DND-41 (cell line): ENCODE data around the gene PLCB4.

Experiments used
- ATAC-seq: fragments of 200-7000 bp; cut with Tn5 transposase; 3 replicates; pipeline ENCODE4 v1.9.1; 2021; ENCODE audit warnings: low read depth; ENCODE audit not compliant: insufficient read depth
- DNase-seq: peaks from one replicate; pipeline ENCODE4 v3.0.0-alpha.2; 2020
- H2AFZ ChIP-seq: 2 replicates; pipeline ENCODE4 v1.6.0; 2012; ENCODE audit warnings: low read depth, low read length
- H3K27ac ChIP-seq: 2 replicates; pipeline ENCODE4 v1.5.1; 2012; ENCODE audit warnings: low read length, inconsistent platforms
- H3K27me3 ChIP-seq: fragments of 200-600 bp; sonication (generic); 2 replicates; pipeline ENCODE4 v1.6.0; 2012; ENCODE audit warnings: low read length, mild to moderate bottlenecking, inconsistent platforms; ENCODE audit not compliant: insufficient read depth, poor library complexity
- H3K36me3 ChIP-seq: 2 replicates; pipeline ENCODE4 v1.5.1; 2012; ENCODE audit warnings: low read length, inconsistent platforms; ENCODE audit not compliant: insufficient read depth
- H3K4me1 ChIP-seq: 2 replicates; pipeline ENCODE4 v1.5.1; 2012; ENCODE audit warnings: mild to moderate bottlenecking, low read length; ENCODE audit not compliant: insufficient read depth
- H3K4me2 ChIP-seq: 2 replicates; pipeline ENCODE4 v1.6.0; 2012; ENCODE audit warnings: mild to moderate bottlenecking, moderate library complexity, low read length, inconsistent platforms; ENCODE audit not compliant: insufficient read depth
- H3K4me3 ChIP-seq, 2 experiments: fragments of 200-600 bp in 1 of 2; shearing (Covaris generic) in 1 of 2; 2 replicates each; pipeline ENCODE4 v1.5.1; 2012 to 2016; ENCODE audit warnings: inconsistent platforms in 2 of 2, low read length in 2 of 2, mild to moderate bottlenecking in 2 of 2, low read depth in 1 of 2, moderate library complexity in 1 of 2
- H3K79me2 ChIP-seq: 2 replicates; pipeline ENCODE4 v1.6.0; 2012; ENCODE audit warnings: low read length, inconsistent platforms; ENCODE audit not compliant: insufficient read depth
- H3K9ac ChIP-seq: 2 replicates; pipeline ENCODE4 v1.6.0; 2012; ENCODE audit warnings: low read depth, mild to moderate bottlenecking, inconsistent platforms, low read length, moderate library complexity
- H3K9me3 ChIP-seq: 2 replicates; pipeline ENCODE4 v1.5.1; 2012; ENCODE audit warnings: low read length, moderate library complexity, mild to moderate bottlenecking, inconsistent platforms; ENCODE audit not compliant: insufficient read depth, severe bottlenecking
- H4K20me1 ChIP-seq: 2 replicates; pipeline ENCODE4 v1.6.0; 2012; ENCODE audit warnings: low read length; ENCODE audit not compliant: insufficient read depth
- CTCF ChIP-seq: IDR thresholded peaks from 2 replicates; pipeline ENCODE4 v1.5.1; 2012; ENCODE audit warnings: borderline replicate concordance, low read length, moderate library complexity, mild to moderate bottlenecking; ENCODE audit not compliant: poor library complexity, severe bottlenecking; ENCODE audit errors: extremely low read depth
- EZH2 ChIP-seq: IDR thresholded peaks from 3 replicates; pipeline ENCODE4 v1.6.1; 2012; ENCODE audit warnings: borderline replicate concordance, low read depth, mild to moderate bottlenecking, moderate library complexity, low read length, inconsistent platforms; ENCODE audit not compliant: severe bottlenecking

Gene PLCB4

DNA sequence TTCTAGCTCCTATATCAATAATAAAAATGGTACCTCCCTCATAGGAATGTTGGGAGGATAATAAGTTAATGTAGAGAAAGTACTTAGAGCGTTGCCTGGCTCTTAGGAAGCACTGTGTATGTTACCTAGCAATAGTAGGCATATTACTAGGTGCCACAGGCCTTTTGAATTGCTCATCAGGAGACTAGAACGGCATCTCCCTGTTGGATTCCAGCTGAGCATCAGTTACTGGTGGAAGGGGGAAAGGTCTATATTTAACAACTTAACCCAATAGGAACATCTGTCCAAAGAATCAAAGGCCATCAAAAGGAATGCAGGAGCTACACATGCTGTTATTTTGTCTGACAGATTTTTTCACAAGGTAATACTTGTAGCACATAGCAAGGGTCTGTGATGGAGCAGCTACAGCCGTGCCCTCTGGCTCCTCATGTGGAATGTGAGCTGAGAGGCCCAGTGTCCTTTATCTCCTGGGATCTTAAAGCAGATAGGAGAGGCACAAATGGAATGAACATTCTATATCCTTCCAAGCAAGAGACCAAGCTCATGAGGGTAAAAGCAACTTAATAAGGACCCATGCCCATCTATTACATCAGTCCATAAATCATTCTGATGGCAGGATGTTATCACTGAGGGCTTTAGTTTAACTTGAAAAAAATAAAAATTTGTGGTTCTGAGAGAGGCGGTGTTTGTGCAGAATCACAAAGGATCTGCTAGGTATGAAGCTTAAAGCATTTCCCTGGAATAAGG lies 260.6 kb downstream of the PLCB4 start:
- H3K79me2 ChIP-seq, result no peaks in the 10 kb centered on the region
- no peak overlapping the region for H3K4me2 ChIP-seq
- no peak overlapping the region for H3K27ac ChIP-seq
- no peak overlapping the region for H3K9ac ChIP-seq
- no peak overlapping the region for H2AFZ ChIP-seq
- no peaks in the 10 kb centered on the region for H4K20me1 ChIP-seq
- no peaks in the 10 kb centered on the region for H3K4me1 ChIP-seq
- TF ChIP-seq CTCF, result no peak
- no peak for TF ChIP-seq EZH2
- no peak overlapping the region for H3K4me3 ChIP-seq
- ATAC-seq (no peak), DNase-seq (no peak)
- H3K9me3 ChIP-seq, result no peaks in the 10 kb centered on the region
- no peaks in the 10 kb centered on the region for H3K27me3 ChIP-seq
- no peaks in the 10 kb centered on the region for H3K36me3 ChIP-seq

DNA sequence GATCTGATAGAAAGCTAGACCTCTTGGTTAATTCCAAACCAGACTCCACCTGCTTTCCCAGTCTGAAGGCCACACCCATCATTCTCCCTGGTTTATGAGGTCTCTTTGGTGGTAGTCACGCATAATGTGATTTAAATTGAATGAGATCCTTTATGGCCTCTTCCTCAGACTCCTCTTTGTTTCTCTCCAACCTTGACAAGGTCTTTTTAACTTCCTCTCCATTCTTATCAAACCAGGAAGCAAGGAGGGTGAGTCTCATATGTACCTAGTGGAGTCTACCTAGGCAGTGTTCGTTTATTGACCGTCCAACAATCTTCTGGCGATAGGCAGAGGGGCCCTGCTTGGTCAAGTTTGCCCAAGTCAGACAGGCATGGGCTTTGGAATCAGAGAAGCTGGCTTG lies 261.3 kb downstream of the PLCB4 start:
- Histone ChIP-seq H3K27me3 (no peaks in the 10 kb centered on the region), H3K27ac (no peak overlapping the region), H3K4me1 (no peaks in the 10 kb centered on the region), H3K9me3 (no peaks in the 10 kb centered on the region), H3K79me2 (no peaks in the 10 kb centered on the region), H2AFZ (no peak overlapping the region), H4K20me1 (no peaks in the 10 kb centered on the region), H3K4me2 (no peak overlapping the region), H3K4me3 (no peak overlapping the region), H3K9ac (no peak overlapping the region), H3K36me3 (no peaks in the 10 kb centered on the region)
- ATAC-seq (no peak), DNase-seq (no peak)
- TF ChIP-seq CTCF, result no peak
- no peak for TF ChIP-seq EZH2

DNA sequence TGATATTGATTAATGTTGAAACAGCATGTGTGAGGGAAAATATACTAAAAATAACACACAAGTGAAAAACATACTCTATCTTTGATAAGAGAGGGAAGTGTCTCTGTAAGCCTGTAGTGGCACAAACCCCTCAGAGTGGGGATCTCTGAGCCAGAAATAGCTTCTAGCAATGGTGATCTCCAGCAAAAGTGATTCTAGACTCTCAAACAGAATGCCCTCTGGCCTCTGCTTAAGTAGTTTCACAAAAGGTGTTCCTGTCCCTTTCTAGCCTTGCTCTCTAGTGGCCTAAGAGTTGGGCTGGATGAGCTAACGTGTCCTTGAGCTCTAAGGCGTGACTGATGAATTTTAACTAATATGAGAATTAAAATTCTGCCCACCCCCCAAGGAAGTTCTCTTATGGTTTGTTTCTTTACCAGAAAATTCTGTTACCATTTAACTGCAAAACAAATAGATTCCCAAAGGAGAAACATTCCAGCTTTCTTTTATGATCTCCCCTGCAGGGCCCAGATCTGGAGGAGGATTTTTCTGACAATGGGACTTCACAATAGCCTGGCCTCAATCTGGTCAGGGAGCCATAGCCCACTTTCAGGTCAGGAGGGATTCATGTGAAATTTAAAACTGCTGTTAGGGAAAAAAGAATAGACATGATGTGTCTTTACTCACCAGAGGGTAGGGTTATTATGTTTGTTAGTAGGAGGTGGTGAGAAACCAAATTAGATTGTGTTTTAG lies 263.0 kb downstream of the PLCB4 start:
- DNase-seq, result no peak
- TF ChIP-seq EZH2 (no peak), CTCF (no peak)
- no peak overlapping the region for H3K4me2 ChIP-seq
- no peak overlapping the region for H3K27ac ChIP-seq
- no peaks in the 10 kb centered on the region for H3K79me2 ChIP-seq
- H3K4me3 ChIP-seq, result no peak overlapping the region
- H3K4me1 ChIP-seq, result no peaks in the 10 kb centered on the region
- no peak overlapping the region for H2AFZ ChIP-seq
- H3K9ac ChIP-seq, result no peak overlapping the region
- H3K9me3 ChIP-seq, result no peaks in the 10 kb centered on the region
- H3K27me3 ChIP-seq, result no peaks in the 10 kb centered on the region
- H4K20me1 ChIP-seq, result no peaks in the 10 kb centered on the region
- no peaks in the 10 kb centered on the region for H3K36me3 ChIP-seq
- ATAC-seq, result no peak
